ENCODE results near the gene TNF.

DNA sequence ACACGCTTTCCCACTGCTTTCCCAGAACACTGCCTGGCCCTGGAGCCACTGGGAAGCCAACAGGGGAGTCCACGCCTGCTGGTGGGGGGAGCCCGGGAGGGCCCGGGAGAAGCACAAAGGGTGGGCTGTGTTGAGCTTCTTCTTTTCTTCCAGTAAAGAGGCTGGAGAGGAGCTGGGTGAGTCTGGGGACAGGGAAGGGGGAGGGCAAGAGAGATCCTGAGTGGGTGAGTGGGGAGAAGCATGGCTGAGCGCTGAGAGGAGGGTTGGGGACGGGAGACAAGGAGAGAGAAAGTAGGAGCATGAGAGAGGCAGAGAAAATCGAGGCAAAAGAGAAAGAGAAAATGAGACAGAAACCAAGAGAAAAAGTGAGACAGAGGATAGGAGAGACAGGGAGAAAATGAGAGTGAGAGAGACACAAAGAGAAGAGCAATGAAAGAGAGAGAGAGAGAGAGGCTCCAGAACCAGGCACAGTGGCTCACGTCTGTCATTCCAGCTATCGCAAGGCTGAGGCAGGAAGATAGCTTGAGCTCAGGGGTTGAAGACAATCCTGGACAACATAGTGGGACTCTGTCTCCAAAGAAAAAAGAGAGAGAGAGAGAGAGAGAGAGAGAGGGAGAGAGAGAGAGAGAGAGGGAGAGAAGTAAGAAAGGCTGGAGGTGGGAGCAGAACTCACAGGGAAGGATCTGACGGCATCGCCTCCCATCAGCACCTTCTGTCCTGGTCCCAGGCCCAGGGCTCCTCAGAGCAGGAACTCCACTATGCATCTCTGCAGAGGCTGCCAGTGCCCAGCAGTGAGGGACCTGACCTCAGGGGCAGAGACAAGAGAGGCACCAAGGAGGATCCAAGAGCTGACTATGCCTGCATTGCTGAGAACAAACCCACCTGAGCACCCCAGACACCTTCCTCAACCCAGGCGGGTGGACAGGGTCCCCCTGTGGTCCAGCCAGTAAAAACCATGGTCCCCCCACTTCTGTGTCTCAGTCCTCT is 12.7 kb downstream of the TNF start:
- TF ChIP-seq, protein P1, sequence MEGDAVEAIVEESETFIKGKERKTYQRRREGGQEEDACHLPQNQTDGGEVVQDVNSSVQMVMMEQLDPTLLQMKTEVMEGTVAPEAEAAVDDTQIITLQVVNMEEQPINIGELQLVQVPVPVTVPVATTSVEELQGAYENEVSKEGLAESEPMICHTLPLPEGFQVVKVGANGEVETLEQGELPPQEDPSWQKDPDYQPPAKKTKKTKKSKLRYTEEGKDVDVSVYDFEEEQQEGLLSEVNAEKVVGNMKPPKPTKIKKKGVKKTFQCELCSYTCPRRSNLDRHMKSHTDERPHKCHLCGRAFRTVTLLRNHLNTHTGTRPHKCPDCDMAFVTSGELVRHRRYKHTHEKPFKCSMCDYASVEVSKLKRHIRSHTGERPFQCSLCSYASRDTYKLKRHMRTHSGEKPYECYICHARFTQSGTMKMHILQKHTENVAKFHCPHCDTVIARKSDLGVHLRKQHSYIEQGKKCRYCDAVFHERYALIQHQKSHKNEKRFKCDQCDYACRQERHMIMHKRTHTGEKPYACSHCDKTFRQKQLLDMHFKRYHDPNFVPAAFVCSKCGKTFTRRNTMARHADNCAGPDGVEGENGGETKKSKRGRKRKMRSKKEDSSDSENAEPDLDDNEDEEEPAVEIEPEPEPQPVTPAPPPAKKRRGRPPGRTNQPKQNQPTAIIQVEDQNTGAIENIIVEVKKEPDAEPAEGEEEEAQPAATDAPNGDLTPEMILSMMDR (optimal IDR thresholded peaks at IDR 0.05 in 1 of 3, IDR thresholded peaks at IDR 0.05 in 1 of 3, conservative IDR thresholded peaks at IDR 0.05 in 1 of 3; ENCODE audit: extremely low read depth in 1 of 3, insufficient read depth in 2 of 3, low read length in 3 of 3): no peak
- TF ChIP-seq EZH2 (IDR thresholded peaks at IDR 0.05; ENCODE audit: low read length): no peak
